ENCODE measurements around the gene CA9.

Gene CA9

DNA sequence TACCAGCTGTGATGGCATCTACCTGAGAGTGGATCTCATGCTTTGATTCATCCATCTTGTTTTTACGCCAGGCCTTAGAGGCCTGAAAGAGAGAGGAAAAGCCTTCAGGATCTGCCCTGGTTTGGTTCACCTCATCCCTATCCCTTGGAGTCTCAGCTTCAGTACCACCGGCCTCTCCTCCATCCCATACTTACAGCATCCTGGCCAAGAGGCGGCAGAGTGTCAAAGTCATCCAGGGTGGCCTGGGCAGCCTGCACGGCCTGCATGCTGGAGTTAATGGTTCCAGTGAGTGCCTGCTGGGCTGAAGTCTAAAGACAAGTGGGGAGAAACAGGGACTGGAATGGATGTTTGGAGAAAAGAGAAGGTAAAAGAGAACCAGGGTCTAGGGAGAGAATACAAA, 45.8 kb downstream of the CA9 start:
- no peak for DNase-seq

DNA sequence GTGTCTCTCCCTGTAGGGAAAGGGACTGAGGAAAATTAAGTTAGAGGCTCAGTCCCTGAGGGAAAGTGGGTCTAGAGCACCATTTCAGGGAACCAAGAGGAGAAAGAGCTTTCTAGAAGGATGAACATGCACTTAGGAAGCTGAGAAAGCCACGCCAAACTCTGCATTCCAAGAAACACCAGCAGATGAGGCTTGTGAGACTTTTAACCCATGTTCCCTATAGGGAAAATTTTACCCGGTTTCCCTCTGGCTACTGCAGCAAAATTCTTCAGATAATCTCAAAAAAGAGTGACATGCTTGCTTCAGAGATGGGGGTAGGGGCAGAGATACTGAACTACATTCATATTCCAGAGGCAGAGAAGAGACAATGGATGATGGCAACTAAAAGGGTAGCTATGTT, 49.7 kb downstream of the CA9 start:
- no peak for DNase-seq

DNA sequence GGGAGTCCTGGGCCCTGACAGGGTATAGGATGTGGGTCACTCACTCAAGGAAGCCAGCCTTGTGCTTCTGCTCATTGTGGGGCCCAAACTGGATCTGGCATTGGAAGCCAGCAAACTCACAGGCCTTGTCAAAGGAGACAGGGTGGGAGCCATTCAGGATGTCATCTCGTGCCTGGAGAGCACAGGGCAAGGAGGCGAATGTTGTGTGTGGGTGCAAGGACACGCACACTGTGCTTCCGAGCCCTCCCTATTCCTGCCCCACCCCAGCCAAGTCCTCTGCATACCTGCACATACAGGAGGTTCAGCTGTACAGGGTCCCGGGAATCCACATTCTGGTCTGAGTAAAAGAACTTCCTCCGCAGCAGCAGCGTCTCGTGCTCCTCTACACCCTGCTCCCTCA, 50.2 kb downstream of the CA9 start:
- no peak for DNase-seq

GRCh38 chr9:35725362-35725761, 51.6 kb downstream of the CA9 start:
- no peak for DNase-seq

- DNase-seq = peak; percentile 43
These were observed 53.2 kb downstream of the CA9 start for GRCh38 chr9:35726931-35727330.

DNA sequence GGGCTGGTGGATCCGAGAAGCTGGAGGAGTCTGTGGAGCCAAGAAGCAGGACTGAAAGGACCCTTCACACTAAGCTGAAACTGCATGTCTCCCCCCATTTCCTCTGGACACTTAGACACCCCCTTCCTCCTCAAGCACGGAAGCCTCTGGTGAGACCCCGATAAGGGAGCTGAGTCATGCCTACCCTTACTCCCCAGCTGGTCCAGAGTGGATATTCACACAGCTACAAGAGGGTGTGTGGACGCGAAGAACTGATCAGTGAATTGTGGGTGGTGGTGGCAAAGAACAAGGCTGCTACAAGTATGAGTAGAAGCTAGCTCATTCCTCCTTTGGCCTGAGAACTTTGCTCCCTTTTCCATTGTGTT, 53.9 kb downstream of the CA9 start:
- DNase-seq = no peak

DNA sequence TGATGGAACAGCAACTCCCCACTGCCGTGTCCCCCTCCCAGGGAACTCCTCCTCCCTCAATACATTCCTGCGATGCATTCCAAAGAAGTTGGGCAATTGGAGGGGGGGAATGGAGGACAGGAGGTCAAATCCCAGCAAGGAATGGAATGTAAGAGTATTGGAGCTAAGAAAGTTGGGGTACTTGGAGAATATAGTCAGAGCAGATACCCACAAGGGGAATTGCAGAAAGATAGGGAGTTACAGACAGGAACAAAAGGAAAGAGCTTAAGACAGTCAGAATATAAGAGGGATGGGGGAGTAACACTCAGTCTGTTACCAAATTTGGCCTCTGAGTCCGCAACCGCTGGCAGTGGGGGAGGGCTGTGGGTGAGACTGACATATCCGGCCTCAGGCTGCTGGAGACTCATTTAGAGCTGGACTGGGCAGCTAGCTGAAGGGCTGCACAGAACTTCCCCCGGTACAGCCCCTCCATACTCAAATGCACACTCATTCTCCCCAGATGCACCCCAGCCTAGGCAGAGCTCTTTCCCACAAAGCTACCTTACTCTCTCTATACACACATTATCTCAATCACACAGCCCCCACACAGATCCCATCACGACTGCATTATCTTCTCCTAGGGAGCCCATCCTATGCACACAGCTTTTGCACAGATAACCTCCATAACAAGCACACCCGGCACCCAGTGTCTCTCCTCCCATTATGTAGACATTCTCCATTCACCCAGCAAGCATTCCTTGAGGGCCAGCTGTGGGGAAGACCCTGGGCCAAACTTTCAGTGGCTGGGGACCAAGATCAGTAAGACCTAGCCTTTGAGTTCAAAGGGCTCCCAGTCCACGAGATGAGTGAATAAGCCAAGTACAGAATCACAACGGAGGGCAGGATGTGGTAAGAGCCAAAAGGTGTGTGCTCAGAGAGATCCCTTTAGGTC, 54.6 kb downstream of the CA9 start:
- peak; percentile 77 for DNase-seq

DNA sequence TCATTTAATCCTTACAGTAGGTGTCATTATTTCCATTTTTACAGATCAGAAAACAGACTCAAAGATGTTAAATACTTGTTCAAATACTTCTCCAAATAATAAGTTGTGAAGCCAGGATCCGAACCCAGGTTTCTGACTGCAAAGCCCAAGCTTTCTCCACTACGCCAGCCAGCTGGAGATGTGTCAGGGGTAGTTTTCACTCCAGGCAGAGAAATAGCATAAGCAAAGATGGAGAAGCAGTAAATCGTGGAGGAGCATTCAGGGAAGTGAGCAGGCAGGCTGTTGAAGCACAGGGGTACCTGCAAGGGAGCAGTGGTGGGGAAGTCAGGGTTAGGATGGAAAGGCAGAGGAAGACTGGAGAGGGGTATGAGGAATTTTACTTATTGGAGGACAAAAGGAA, 55.4 kb downstream of the CA9 start:
- no peak for DNase-seq

DNA sequence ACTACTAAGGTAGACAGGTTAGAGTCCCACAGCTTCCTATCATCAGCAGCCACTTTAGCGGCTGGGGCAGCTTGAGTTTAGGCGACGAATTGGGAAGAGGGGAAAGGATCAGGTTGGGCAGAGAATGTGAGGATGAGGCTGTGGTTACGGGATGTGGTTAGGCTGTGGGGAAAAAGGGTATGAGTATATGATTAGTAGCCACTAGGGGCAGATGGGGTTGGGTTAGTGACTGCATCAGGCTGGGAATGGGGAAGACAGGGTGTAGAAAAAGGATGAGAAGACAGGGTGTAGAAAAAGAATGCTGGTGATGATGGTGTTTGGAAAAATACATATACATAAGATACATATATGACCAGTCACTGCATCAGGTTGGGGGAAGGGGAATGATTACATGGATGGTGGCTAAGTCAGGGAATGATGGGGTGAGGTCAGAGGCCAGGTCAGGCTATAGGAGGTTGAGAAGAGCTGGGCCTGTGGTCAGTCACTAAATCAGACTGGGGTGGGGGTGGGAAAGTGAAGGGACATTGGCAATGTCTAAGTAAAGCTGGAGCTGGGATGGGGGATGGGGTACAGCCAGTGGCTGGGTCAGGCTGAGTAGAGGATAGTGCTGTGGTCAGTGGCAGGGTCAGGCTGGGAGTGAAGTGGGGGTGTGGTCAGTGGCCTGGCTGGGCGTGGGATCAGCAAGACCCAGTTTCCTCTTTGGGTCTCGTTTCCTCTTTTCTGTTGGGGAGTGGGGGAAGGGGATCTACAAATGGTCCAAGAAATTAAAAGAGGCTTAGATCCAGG, 56.2 kb downstream of the CA9 start:
- peak; percentile 60 for DNase-seq

GRCh38 chr9:35730486-35730854, 56.7 kb downstream of the CA9 start:
- DNase-seq = no peak

Data from activated CD4-positive, alpha-beta T cell treated with anti-CD3 and anti-CD28 coated beads, Interleukin-2, amount 50 U/mL, for 16 hours (primary cell).